KOPT-K1 (cell line): ENCODE data around the gene EEF1G.
"Not testable (repeated sequence)": the region's sequence is repeated elsewhere in the genome, so short reads cannot be mapped to it uniquely, and the experiment has no call there.

ENCODE experiments used
- H3K27ac ChIP-seq: fragments of 200-600 bp; sonication (generic); 2 replicates; pipeline ENCODE4 v1.5.1; 2016; ENCODE audit warnings: antibody characterized with exemption, mild to moderate bottlenecking, low read depth, low read length; ENCODE audit not compliant: poor library complexity, severe bottlenecking
- H3K36me3 ChIP-seq: fragments of 200-600 bp; sonication (generic); 2 replicates; pipeline ENCODE4 v1.5.1; 2017; ENCODE audit warnings: antibody characterized with exemption, mild to moderate bottlenecking, low read length, moderate library complexity; ENCODE audit not compliant: insufficient read depth
- H3K9me3 ChIP-seq: fragments of 200-600 bp; sonication (generic); 2 replicates; pipeline ENCODE4 v1.5.1; 2017; ENCODE audit warnings: antibody characterized with exemption, low read length, mild to moderate bottlenecking; ENCODE audit not compliant: insufficient read depth, poor library complexity, severe bottlenecking

Gene EEF1G

GRCh38 chr11:62573592-62574362, at the start of gene EEF1G:
Gene EEF1G (minus strand): TSS chr11:62573891. CDS start chr11:62573842, 49 bp downstream.
- H3K36me3 ChIP-seq = peaks cover 75% of the 10 kb centered on the region
- peak within 1 kb of the TSS; percentile 81 for H3K27ac ChIP-seq
- H3K9me3 ChIP-seq = no peaks in the 10 kb centered on the region

DNA sequence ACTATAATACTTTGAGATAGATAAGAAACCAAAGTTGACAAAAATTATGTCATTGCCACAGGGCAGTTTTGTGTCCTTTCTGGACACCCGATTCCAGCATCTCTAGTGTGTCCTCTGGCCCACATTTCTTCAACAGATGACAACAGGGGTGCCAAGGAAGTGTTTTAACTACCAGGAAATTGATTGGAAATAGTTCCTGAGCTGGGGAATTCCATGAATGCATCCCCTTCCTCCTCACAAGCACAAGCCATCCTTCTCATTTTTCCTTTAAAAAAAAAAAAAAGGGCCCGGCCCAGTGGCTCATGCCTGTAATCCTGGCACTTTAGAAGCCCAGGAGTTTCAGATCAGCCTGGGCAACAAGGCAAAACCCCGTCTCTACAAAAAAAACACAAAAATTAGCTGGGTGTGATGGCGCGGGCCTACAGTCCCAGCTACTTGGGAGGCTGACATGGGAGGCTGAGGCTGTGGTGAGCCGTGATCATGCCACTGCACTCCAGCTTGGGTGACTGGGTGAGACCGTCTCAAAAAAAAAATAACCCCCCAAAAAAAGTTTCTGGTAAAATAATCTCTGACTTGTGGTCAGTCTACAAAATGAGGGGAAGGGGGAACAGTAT, 48.9 kb upstream of the EEF1G start:
- Histone ChIP-seq H3K36me3 (peaks cover 42% of the 10 kb centered on the region), H3K9me3 (no peaks in the 10 kb centered on the region), H3K27ac (peak overlapping the region; percentile 86)

DNA sequence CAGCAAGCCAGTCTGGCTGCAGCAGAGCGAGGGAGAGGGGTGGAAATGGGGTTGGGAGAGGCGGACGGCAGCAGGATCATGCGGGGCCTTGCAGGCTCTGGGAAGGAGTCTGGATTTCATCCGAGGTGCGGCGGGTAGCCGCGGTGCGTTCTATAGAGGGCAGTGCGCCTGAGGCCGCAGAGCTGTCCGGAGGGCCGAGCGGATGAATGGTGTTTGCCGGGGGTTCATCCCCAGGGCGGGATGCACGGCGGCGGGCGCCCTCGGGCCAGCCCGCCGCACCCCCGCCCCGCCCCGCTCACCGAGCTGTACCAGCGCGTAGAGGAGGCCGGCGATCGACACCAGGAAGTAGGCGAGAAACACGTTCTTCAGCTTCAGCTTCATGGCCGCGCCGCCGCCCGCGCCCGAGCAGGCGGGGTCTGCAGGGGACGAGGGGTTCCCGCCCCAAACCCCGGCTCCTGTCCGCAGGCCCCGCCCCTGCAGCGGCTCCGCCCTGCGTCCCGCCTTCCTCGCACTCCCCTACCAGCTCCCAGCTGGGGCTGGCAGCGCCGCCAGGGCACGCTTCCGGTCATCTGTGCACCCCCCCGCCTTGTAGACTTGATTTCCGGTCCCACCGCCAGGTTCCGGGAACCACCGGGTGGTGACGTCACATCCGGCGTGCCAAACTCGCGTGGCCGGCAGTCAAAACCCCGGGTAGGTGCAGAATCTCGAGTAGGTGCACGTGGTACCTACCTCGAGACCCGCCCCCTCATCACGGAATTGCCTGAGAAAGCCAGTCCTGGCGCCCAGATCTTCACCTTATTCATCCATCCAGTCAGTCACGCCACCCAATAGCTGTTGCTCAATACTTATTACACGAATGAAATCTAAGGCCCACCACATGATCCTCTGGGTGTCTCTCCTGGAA, 48.1 kb upstream of the EEF1G start, which contains the start of gene B3GAT3:
TSS of gene B3GAT3 (minus strand) at position 420 of the 904 bp plus-strand sequence. CDS start at position 381, 39 bp downstream.
- H3K9me3 ChIP-seq = no peaks in the 10 kb centered on the region
- peak within 1 kb of the TSS; percentile 86 for H3K27ac ChIP-seq
- peaks cover 42% of the 10 kb centered on the region for H3K36me3 ChIP-seq

DNA sequence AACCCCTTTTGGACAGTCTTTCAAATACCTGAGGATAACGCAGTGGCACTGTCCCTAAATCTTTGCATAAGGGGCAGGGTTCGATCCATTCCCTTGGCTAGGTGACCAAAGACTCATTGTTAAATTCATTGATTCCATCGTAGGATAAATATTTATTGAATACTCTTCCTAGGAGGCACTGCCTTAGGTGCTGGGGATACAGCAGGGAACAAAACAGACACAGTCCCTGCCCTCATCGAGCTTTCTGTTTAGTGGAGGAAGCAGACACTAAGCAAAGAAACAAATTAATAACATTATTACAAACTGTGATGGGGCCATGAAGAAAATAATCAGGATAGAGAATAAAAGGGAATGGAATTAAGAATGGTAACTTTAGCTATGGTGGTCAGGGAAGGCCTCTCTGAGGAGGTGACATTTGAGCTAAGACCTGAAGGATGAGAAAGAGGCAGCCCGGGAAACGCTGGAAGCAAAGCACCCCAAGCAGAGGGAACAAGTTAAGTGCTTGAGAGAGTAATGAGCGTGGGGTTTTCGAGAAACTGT, 47.4 kb upstream of the EEF1G start:
- Histone ChIP-seq H3K36me3 (peaks cover 41% of the 10 kb centered on the region), H3K27ac (peak overlapping the region; percentile 86), H3K9me3 (no peaks in the 10 kb centered on the region)

GRCh38 chr11:62616957-62617356, 43.3 kb upstream of the EEF1G start:
- not testable (repeated sequence) for H3K27ac ChIP-seq, H3K9me3 ChIP-seq
- H3K36me3 ChIP-seq = peaks cover 36% of the 10 kb centered on the region

- Histone ChIP-seq H3K36me3 (peaks cover 37% of the 10 kb centered on the region), H3K27ac (no peak overlapping the region), H3K9me3 (no peaks in the 10 kb centered on the region)
Measured at GRCh38 chr11:62615521-62615920, 41.8 kb upstream of the EEF1G start.

- Histone ChIP-seq H3K9me3 (no peaks in the 10 kb centered on the region), H3K27ac (no peak overlapping the region), H3K36me3 (peaks cover 40% of the 10 kb centered on the region)
Measured at GRCh38 chr11:62614275-62614674, 40.6 kb upstream of the EEF1G start.

DNA sequence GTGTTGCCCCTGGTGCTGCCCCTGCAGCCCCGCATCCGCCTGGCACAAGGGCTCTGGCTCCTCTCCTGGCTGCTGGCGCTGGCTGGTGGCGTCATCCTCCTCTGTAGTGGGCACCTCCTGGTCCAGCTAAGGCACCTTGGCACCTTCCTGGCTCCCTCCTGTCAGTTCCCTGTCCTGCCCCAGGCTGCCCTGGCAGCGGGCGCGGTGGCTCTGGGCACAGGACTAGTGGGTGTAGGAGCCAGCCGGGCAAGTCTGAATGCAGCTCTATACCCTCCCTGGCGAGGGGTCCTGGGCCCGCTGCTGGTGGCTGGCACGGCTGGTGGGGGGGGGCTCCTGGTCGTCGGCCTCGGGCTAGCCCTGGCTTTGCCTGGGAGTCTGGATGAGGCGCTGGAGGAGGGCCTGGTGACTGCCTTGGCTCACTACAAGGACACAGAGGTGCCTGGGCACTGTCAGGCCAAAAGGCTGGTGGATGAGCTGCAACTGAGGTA, 39.6 kb upstream of the EEF1G start:
- H3K36me3 ChIP-seq = peaks cover 47% of the 10 kb centered on the region
- H3K9me3 ChIP-seq = no peaks in the 10 kb centered on the region
- peak overlapping the region; percentile 76 for H3K27ac ChIP-seq

DNA sequence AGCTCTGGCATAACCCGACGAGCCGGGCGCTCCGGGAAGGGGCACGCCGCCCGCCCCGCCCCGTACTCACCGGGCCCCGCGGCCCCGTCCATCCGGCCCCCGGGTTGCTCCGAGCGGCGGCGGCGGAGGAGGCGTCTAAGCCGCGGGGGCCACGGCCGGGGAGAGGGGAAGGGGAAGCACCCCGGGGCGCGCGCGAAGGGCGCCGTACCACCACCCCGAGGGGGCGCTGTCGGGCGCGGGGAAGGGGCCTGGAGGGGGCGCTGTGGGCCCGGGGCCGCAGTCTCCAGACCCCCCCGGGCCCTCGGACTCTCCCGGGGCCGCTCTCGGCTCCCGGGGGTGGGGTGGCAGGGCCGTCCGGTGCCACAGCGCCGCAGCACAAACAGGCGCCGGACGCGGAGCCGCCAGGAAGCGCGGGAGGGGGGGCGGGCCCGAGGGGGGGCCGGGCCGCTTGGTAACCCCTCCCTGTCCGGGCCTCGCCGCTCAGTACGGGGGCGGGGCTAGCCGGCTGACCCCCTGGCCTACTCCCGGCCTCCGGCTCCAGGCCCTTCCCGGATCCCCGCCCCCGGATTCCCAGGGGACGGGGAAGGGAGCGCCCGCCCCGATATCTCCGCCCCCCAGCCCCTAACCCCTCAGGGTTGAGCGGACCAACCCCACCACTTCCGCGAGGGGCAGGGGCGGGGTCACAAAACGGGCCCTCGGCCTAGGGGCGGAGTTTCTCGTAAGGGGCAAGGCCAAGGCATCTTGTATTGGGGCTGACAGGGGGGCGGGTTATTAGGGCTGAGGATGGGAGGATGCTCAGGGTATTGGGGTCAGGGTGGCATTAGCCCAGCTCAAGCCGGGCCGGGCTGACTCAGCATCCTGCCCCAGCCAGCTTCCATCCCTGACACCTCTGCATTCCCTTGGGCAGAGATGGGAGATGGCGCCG, 38.9 kb upstream of the EEF1G start, which contains the start of the genes EML3 and ROM1:
TSS of gene EML3 (minus strand) at position 410 of the 925 bp plus-strand sequence. CDS start at position 92, 318 bp downstream.
TSS of gene ROM1 (plus strand) at position 892 of the 925 bp plus-strand sequence. CDS start at position 917, 25 bp downstream.
- peaks cover 47% of the 10 kb centered on the region for H3K36me3 ChIP-seq
- H3K27ac ChIP-seq = peak within 1 kb of the TSS; percentile 76
- H3K9me3 ChIP-seq = no peaks in the 10 kb centered on the region

GRCh38 chr11:62611705-62612365, 38.1 kb upstream of the EEF1G start:
- Histone ChIP-seq H3K27ac (peak overlapping the region; percentile 76), H3K9me3 (no peaks in the 10 kb centered on the region), H3K36me3 (peaks cover 46% of the 10 kb centered on the region)

DNA sequence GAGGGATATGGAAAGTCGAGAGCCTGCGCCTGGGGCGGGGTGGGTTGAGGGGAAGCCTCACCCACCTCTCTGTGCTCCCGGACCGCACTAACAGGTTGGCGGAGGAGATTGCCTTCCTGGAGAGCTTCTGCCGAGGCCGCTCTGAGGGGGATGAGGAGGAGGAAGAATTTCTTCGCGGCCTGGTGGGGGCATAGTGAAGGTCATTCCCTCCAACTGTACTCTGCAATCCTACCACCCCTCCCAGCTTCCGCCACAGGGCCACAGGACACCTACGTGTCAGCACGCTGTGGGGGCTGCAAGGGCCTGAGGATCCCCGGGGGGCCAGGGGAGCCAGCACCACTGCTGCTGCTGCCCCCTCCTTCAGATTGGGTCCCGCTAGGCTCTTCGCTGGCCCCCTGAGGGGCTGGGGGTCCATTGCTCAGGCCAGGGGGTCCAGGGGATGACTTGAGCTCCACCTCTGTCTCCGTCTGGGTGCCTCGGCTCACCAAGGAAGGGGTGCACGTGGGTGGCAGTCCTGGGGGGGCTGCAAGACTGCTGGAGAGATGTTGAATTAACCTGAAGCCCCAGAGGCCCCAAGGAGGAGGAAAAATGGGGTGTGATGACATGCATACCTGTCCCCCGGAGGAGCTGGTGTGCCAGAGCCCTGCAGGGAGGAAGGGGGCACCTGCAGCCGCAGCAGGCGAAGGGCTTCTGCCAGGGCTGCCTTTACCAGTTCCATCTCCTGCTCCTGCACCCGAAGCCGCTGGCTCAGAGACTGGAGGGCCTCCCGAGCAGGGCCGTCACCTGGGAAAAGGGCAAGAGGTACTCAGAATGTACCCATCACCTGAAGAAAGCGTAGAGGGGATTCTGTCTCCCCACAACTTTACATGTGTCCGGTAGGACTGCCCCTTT, 37.4 kb upstream of the EEF1G start:
- no peaks in the 10 kb centered on the region for H3K9me3 ChIP-seq
- H3K27ac ChIP-seq = peak overlapping the region; percentile 76
- H3K36me3 ChIP-seq = peaks cover 46% of the 10 kb centered on the region

DNA sequence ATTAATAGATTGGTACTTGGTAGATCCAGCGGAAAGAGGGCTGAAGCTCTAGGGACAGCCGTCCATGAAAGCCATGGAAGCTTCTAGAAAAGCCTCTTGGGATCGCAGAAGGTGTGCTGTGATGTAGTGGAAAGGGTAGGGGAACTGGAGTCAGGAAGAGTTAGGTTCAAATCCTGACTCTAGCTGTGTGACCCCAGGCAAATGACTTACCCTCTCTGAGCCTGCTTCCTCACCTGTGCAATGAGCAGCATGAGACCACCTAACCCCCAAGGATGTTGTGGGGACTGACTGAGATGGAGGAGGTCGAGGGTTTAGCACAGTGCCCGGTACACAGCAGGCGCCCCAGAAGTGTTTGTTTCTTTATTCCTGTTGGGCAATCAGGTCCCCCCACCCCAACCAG, 36.7 kb upstream of the EEF1G start:
- Histone ChIP-seq H3K9me3 (no peaks in the 10 kb centered on the region), H3K36me3 (peaks cover 46% of the 10 kb centered on the region), H3K27ac (no peak overlapping the region)
